SU-DHL-6 (cell line): ENCODE results near the gene INPP4A.

Experiments
- CTCF ChIP-seq: fragments of 200-600 bp; sonication (generic); IDR thresholded peaks from one replicate; pipeline ENCODE4 v1.5.1; 2017; ENCODE audit warnings: antibody characterized with exemption, mild to moderate bottlenecking, low read length, moderate library complexity; ENCODE audit not compliant: insufficient read depth, poor library complexity, severe bottlenecking
- EZH2phosphoT487 ChIP-seq: fragments of 200-600 bp; sonication (generic), shearing (Covaris generic); conservative IDR thresholded peaks from 2 replicates; pipeline ENCODE4 v1.6.1; 2018; ENCODE audit warnings: mild to moderate bottlenecking, antibody characterized with exemption, low read length, moderate library complexity, mixed read lengths

- TF ChIP-seq CTCF (no peak), EZH2phosphoT487 (no peak)
Observed at GRCh38 chr2:98564541-98565132, 120.0 kb downstream of the INPP4A start.
